GM10266 (cell line): Measurements from ENCODE around the gene DACH1.

Experiments
- DNase-seq: peaks from one replicate; pipeline ENCODE4 v3.0.0; 2012; ENCODE audit errors: extremely low spot score
- TF ChIP-seq, protein P1 (sequence below): IDR thresholded peaks from 2 replicates; pipeline ENCODE4 v1.5.1; 2012; ENCODE audit warnings: mild to moderate bottlenecking, low read depth; ENCODE audit not compliant: control insufficient read depth, insufficient read depth; ENCODE audit errors: missing control alignments

Gene DACH1

DNA sequence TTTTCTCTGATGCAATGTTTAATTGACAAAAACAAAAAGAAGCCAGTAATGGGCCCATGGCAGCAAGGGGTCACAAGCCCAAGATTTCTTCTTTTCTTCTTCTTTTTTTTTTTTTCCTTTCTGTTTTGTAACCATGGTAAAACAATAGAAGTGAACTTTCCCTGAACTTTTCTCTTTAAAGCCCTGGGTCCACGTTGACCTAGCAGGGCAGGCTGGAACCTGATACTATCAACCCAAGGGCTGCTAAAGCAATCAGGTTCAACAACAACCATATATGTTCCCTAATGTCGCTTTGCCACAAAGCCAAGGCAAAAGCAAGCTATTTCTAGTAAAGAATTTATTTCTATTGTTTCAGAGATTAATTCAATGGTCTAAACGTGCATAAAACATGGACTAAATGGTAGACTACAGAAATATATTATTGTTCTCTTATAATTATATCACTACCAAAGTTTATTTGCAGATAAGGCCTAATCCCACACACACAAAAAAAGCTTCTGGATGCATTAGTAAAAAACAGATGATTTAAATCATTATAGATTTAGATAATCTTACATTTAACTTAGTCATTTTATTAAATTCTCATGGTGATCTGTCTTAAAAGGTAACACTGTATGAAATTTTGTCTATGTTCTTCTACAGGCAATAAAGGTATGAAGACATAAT is 153.9 kb downstream of the DACH1 start:
- DNase-seq: no peak
- TF ChIP-seq, protein P1, sequence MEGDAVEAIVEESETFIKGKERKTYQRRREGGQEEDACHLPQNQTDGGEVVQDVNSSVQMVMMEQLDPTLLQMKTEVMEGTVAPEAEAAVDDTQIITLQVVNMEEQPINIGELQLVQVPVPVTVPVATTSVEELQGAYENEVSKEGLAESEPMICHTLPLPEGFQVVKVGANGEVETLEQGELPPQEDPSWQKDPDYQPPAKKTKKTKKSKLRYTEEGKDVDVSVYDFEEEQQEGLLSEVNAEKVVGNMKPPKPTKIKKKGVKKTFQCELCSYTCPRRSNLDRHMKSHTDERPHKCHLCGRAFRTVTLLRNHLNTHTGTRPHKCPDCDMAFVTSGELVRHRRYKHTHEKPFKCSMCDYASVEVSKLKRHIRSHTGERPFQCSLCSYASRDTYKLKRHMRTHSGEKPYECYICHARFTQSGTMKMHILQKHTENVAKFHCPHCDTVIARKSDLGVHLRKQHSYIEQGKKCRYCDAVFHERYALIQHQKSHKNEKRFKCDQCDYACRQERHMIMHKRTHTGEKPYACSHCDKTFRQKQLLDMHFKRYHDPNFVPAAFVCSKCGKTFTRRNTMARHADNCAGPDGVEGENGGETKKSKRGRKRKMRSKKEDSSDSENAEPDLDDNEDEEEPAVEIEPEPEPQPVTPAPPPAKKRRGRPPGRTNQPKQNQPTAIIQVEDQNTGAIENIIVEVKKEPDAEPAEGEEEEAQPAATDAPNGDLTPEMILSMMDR: no peak

DNA sequence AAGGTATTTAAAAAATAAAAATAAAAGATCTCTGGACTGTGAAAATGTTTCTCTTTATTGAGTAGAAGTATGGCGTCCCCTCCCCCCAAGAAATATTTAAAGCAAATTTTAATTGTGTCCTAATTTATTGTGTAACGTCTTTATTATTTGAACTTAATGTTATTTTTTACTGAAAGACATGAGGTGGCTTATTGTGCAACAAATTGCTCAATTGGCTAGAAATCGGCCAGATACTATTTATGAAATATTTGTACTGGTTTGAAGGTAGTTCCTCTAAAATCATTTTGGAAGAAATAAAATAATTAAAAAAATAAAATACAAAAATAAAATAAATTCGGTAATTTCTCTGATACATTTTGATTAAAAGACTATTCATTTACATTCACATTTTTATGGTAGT is 162.3 kb downstream of the DACH1 start:
- TF ChIP-seq, protein P1: no peak
- DNase-seq: no peak

DNA sequence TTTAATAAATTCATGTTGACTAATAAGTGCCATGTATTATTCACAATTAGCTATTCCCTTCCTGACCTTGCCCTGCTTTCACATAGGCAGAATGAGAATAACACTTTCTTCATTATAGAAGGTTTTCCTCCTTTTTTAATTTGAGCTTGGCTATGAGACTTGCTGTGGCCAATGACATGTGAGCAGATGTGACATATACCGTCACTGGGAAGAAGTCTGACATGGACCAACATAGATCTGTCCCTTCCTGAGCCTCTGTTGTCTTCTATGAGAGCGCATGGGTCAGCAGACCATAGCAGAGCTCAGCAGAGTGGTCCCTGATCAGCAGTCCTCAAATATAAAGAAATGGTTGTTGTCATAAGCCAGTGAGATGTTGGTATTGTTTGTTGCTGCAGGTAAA is 163.9 kb downstream of the DACH1 start:
- DNase-seq: no peak
- TF ChIP-seq, protein P1: no peak

DNA sequence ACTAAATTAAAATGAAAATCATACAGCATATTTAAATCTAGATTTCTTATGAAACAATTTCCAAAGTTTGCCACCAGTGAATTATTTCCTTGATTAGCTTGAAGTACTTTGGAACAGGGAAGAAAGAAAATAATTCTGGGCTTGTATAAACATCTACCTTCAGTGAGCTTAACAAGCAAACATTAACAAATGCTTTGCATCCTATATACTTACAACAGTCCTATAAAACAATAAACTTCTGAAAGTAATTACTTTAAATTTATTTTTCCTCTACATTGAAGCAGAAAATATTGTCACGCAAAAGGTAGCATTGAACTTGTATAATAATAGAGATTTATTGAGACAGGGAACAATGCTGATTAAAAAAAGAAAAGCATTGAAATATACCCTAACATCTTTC is 164.8 kb downstream of the DACH1 start:
- no peak for DNase-seq
- TF ChIP-seq, protein P1: no peak

DNA sequence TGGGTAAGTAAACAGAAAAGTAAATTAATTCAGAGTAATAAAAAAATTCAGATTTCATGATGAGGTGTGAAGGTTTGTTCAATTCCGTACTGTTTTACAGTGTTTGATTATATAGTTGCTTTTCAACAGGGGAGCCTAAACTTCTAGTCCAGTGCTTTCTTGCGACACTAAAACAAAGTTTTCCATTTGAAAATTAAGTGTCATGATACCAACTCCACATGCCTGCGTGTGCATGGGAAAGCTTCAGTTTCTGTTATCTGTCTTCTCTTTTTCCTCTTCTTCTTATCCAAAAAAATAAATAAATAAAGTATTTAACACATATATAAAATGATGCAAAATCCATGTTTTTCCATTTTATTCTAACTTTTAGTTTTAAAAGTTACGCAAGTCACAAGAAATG is 165.3 kb downstream of the DACH1 start:
- TF ChIP-seq, protein P1: no peak
- DNase-seq: no peak

DNA sequence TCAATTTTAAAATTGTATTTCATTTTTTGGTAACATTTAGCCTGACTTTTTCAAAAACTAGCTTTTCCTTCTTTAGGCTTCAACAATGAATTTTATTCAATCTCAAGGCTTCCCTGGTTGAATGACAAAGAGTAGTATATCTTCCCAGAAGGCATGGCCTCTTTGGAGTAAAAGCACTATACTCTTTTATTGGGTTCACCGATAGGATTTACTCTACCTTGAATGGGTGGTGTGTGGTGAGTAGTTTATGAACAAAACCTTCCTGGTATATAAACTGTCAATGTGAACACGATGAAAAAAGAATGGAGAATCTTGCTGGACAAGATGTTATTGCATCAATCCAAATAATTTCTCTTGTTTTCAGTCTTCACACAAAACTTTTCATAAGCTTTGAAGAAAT is 167.7 kb downstream of the DACH1 start:
- DNase-seq: no peak
- TF ChIP-seq, protein P1: no peak

DNA sequence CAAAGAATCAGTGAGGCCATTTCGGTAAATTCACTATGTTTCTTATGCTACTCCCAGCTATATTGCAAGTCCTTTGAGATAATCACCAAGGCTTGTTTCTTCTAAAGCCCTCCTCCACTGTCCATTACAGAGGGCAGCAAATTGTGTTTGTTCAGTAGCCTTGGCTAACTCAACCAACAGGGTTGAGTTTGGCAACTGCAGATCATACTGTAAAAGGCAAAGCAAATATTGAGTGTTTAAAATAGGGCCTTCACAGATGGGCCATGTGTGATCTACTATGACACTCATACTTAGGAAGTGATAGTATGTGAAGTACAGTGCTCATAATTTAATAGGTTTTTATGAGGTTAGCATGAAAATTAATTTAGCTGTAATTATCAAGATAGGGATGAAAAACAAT is 171.3 kb downstream of the DACH1 start:
- no peak for DNase-seq
- TF ChIP-seq, protein P1: no peak
